IPS-20b (cell line): Measurements from ENCODE around the gene ATP7B.

Source experiments
- H3K27ac ChIP-seq: one replicate; pipeline ENCODE4 v1.5.1; 2013; ENCODE audit warnings: low read length
- H3K27me3 ChIP-seq: 2 replicates; pipeline ENCODE4 v1.6.1; 2013; ENCODE audit warnings: mild to moderate bottlenecking, low read length, inconsistent platforms; ENCODE audit not compliant: insufficient read depth
- H3K36me3 ChIP-seq: 2 replicates; pipeline ENCODE4 v1.6.1; 2013; ENCODE audit warnings: low read depth, mild to moderate bottlenecking, inconsistent platforms, low read length, moderate library complexity; ENCODE audit not compliant: insufficient read depth
- H3K4me1 ChIP-seq: 2 replicates; pipeline ENCODE4 v1.6.1; 2013; ENCODE audit warnings: mild to moderate bottlenecking, control low read depth, inconsistent platforms, low read length, moderate library complexity; ENCODE audit not compliant: insufficient read depth
- H3K4me3 ChIP-seq: 2 replicates; pipeline ENCODE4 v1.5.1; 2013; ENCODE audit warnings: mild to moderate bottlenecking, low read length, inconsistent platforms
- H3K9ac ChIP-seq: 2 replicates; pipeline ENCODE4 v1.6.1; 2013; ENCODE audit warnings: low read depth, mild to moderate bottlenecking, inconsistent platforms, low read length, moderate library complexity
- H3K9me3 ChIP-seq: 2 replicates; pipeline ENCODE4 v1.6.1; 2013; ENCODE audit warnings: mild to moderate bottlenecking, low read depth, low read length, inconsistent platforms; ENCODE audit not compliant: insufficient read depth

The ATP7B gene

GRCh38 chr13:51971520-51972426 lies 39.5 kb downstream of the ATP7B start:
- no peaks in the 10 kb centered on the region for H3K4me1 ChIP-seq
- no peaks in the 10 kb centered on the region for H3K36me3 ChIP-seq
- no peak overlapping the region for H3K27ac ChIP-seq
- H3K9me3 ChIP-seq = no peaks in the 10 kb centered on the region
- no peak overlapping the region for H3K9ac ChIP-seq
- H3K4me3 ChIP-seq = no peak overlapping the region
- no peaks in the 10 kb centered on the region for H3K27me3 ChIP-seq

DNA sequence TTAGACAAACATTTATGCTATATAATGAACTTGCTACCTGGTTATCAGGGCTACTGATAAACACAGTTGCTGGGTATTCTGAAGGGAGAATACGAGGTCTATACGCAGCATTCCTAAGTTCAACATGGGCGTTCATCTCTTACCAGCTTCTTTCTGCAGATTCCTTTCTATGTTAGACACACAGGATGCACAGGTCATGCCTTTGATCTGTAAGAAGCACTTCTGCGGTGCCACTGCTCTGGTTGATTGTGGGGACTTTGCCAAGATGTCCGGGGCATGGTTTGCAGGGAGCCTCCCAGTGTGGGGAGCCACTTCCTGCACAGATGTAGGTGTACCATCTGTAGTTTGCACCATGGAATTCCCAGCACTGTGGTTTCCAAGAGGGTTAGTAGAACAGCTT lies 40.9 kb downstream of the ATP7B start:
- Histone ChIP-seq H3K4me1 (no peaks in the 10 kb centered on the region), H3K36me3 (no peaks in the 10 kb centered on the region), H3K9ac (no peak overlapping the region), H3K27me3 (no peaks in the 10 kb centered on the region), H3K27ac (no peak overlapping the region), H3K9me3 (no peaks in the 10 kb centered on the region), H3K4me3 (no peak overlapping the region)

GRCh38 chr13:51967482-51968446 lies 43.5 kb downstream of the ATP7B start:
- no peaks in the 10 kb centered on the region for H3K36me3 ChIP-seq
- no peak overlapping the region for H3K9ac ChIP-seq
- no peaks in the 10 kb centered on the region for H3K9me3 ChIP-seq
- H3K27ac ChIP-seq = no peak overlapping the region
- no peaks in the 10 kb centered on the region for H3K27me3 ChIP-seq
- no peaks in the 10 kb centered on the region for H3K4me1 ChIP-seq
- H3K4me3 ChIP-seq = no peak overlapping the region

- no peaks in the 10 kb centered on the region for H3K36me3 ChIP-seq
- no peaks in the 10 kb centered on the region for H3K9me3 ChIP-seq
- no peak overlapping the region for H3K27ac ChIP-seq
- no peaks in the 10 kb centered on the region for H3K4me1 ChIP-seq
- no peaks in the 10 kb centered on the region for H3K27me3 ChIP-seq
- no peak overlapping the region for H3K4me3 ChIP-seq
- no peak overlapping the region for H3K9ac ChIP-seq
Measured at GRCh38 chr13:51966186-51966585, 45.1 kb downstream of the ATP7B start.

DNA sequence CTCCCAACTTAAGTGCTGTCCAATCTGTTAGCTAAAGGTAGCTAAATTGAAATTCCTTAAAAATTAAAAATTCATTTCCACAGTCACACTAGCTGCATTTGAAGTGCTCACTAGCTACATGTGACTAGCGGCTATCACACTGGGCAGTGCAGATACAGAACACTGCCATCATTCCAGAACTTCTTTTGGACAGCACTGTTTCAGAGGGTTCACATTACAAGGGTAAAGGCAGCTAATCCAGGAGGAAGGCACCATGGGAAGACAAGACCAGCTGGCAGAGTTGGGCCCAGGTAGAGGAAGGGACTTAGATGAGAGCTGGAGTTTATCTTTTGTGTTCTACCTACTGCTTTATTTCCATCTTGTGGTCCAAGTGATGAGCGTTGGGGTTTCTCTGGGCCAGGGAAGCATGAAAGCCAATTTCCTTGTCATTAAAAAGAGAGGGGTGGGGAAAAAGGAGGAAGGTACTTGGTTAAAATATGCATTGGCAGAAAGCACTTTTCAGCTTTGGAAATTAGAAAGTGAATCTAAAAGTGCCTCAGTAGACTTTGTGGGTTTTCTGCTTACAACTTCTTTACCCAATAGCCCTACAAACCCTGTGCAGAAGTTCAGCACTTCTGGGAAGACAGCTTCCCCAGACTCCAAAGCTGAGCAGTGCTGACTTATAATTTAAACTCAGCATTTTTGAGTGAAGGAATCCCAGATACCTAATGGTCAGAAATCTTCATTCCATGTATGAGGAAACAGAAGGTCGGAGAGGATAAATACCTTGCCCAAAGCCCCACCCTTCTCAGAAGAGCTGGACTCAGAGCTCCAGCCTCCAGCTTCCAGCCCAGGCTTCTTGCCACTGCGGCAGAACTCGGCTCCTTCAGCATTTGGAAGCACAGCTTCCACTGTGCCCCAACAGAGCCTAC lies 49.5 kb downstream of the ATP7B start:
- Histone ChIP-seq H3K9me3 (no peaks in the 10 kb centered on the region), H3K27me3 (no peaks in the 10 kb centered on the region), H3K27ac (no peak overlapping the region), H3K36me3 (no peaks in the 10 kb centered on the region), H3K4me3 (no peak overlapping the region), H3K4me1 (no peaks in the 10 kb centered on the region), H3K9ac (no peak overlapping the region)

GRCh38 chr13:51960766-51961165 lies 50.5 kb downstream of the ATP7B start:
- Histone ChIP-seq H3K27ac (no peak overlapping the region), H3K9me3 (no peaks in the 10 kb centered on the region), H3K4me3 (no peak overlapping the region), H3K36me3 (no peaks in the 10 kb centered on the region), H3K27me3 (no peaks in the 10 kb centered on the region), H3K4me1 (no peaks in the 10 kb centered on the region), H3K9ac (no peak overlapping the region)

GRCh38 chr13:51959773-51960172 lies 51.5 kb downstream of the ATP7B start:
- H3K36me3 ChIP-seq = no peaks in the 10 kb centered on the region
- no peak overlapping the region for H3K4me3 ChIP-seq
- H3K9ac ChIP-seq = no peak overlapping the region
- H3K4me1 ChIP-seq = no peaks in the 10 kb centered on the region
- no peaks in the 10 kb centered on the region for H3K27me3 ChIP-seq
- H3K27ac ChIP-seq = no peak overlapping the region
- H3K9me3 ChIP-seq = no peaks in the 10 kb centered on the region

DNA sequence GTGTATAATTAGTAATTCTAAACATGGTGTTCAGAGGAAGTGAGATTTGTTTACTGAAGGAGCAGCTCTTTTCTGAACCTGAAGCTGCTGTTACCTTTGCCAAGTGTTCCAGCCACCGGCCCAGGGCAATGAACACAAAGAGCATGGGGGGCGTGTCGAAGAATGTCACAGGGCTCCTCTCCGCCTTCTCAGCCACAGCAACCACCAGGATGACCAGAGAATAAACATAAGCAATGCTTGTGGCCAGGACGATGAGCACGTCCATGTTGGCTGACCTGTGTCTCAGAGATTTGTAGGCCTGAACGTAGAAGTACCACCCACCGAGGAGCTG lies 53.1 kb downstream of the ATP7B start:
- Histone ChIP-seq H3K4me1 (no peaks in the 10 kb centered on the region), H3K27ac (no peak overlapping the region), H3K9ac (no peak overlapping the region), H3K4me3 (no peak overlapping the region), H3K27me3 (no peaks in the 10 kb centered on the region), H3K36me3 (no peaks in the 10 kb centered on the region), H3K9me3 (no peaks in the 10 kb centered on the region)

DNA sequence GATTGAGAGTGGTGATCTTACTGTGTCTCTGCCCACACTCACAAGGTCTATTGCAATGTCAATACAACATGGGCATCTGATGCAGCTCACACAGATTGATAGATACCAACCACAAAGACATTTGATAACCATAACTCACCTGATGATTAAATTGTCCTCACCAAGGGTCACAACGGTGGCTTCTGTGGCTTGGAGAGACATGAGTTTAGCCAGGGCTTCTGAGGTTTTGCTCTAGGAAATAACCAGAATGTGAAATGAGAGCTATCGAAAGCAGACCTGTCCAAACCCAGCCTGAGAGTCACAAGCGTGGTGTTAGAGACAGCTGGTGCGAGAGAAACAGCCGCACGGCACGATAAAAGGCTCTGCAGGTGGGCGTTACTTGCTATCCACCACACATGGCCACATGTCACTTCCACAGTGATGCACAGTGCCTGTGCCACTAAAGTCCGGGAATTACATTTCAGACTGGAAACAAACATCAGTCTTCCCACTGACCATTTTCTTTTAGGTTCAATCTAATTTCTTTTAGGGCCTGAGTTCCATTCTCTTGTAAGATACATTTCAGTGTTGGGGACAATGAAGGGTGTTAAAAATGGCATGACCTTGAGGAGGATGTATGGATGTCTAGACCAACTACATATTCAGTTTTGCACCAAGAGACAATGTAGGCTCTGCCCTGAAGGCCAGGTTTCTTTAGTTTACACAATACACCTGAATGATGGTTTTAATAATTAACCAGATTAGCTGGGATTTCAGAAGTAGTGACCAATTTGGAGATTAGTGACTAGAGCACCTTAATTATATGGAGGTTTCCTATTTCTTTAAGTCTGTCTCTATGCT lies 53.7 kb downstream of the ATP7B start:
- Histone ChIP-seq H3K27me3 (no peaks in the 10 kb centered on the region), H3K9me3 (no peaks in the 10 kb centered on the region), H3K9ac (no peak overlapping the region), H3K27ac (no peak overlapping the region), H3K4me3 (no peak overlapping the region), H3K36me3 (no peaks in the 10 kb centered on the region), H3K4me1 (no peaks in the 10 kb centered on the region)

DNA sequence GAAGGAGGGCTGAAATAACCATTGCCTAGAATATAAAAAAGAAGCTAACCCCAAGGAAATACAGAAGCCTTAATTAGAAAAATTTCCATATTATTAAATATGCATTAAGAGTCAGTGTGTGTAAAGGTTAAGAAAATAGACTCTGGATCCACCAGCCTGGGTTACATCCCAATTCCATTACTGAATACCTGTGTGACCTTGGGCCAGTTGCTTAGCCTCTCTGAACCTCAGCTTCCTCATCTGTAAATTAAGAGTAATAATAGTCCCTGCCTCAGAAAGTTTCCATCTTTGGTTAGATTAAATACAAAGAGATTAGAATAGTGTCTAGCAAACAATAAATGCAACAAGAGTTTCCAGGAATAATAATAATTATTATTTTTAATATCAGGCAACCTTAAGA lies 54.5 kb downstream of the ATP7B start:
- Histone ChIP-seq H3K36me3 (no peaks in the 10 kb centered on the region), H3K9ac (no peak overlapping the region), H3K9me3 (no peaks in the 10 kb centered on the region), H3K4me1 (no peaks in the 10 kb centered on the region), H3K27me3 (no peaks in the 10 kb centered on the region), H3K4me3 (no peak overlapping the region), H3K27ac (no peak overlapping the region)
